ENCODE measurements around the gene TRIM72. TPM values are rescaled to one million over a fixed set of nuclear protein-coding genes. Genes with fewer than 3 reads are reported as not detected.
"Not testable (repeated sequence)": the region's sequence is repeated elsewhere in the genome, so short reads cannot be mapped to it uniquely, and the experiment has no call there.

TRIM72 gene, protein sequence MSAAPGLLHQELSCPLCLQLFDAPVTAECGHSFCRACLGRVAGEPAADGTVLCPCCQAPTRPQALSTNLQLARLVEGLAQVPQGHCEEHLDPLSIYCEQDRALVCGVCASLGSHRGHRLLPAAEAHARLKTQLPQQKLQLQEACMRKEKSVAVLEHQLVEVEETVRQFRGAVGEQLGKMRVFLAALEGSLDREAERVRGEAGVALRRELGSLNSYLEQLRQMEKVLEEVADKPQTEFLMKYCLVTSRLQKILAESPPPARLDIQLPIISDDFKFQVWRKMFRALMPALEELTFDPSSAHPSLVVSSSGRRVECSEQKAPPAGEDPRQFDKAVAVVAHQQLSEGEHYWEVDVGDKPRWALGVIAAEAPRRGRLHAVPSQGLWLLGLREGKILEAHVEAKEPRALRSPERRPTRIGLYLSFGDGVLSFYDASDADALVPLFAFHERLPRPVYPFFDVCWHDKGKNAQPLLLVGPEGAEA
- total RNA-seq (2014; rRNA removed; shearing (Covaris generic)), result under 0.01 and 0.02 TPM in 2 replicates

DNA sequence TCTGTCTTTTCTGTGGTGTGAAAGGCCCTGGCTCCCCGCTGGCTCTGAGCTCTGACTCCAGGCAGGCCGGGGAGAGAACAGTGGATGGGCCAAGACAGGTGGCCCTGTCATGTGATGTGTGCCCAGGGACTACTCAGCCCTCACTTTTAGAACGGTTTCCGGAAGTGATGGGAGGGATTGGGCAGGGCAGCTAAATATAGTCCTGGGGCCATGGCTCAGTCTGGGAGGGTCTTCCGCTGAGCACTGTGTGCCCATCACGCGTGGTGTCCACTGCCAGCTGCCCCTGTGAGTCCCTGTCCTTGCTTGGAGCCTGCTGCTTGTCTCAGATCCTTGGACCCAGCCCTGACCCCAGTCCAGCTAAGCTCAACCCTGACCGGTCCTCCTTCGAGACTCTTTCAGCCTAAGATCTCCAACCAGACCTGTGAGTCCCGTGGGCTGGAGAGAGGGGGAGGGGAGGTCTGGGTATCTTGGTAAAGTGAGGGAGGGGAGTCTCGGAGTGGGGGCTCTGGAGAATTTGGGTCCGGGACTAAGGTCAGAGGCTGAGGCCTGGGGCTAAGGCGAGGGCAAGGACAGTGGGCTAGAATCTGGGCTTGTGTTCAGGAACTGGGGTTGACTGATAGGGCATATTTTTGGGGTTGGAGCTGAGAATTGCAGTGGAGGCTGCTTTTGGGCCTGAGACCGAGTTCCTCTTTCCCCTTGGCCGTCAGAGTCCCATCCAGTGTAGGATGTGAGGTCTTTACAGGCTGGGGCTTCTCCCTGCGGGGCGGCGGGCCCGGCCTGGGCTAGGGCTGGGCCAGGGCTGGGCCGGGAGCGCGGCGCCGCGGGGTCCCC lies at the start of gene TRIM72:
Gene TRIM72, plus strand, starts transcription at position 243 of the 831 bp plus-strand sequence. CDS start 620 bp downstream, outside the sequence.
- no peak for DNase-seq (ENCODE audit: low spot score)

DNA sequence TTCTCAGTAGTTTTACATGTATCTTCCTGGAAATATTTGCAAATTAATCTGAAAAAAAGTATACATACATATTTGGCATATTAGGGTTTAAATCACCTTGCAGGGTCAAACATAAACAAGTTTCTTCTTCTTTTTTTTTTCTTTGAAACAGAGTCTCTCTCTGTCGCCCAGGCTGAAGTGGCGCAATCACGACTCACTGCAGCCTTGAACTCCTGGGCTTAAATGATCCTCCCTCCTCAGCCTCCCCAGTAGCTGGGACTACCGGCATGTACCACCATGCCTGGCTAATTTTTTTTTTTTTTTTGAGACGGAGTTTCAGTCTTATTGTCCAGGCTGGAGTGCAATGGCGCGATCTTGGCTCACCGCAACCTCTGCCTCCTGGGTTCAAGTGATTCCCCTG lies 46.6 kb upstream of the TRIM72 start:
- no peak for DNase-seq (ENCODE audit: low spot score)

DNA sequence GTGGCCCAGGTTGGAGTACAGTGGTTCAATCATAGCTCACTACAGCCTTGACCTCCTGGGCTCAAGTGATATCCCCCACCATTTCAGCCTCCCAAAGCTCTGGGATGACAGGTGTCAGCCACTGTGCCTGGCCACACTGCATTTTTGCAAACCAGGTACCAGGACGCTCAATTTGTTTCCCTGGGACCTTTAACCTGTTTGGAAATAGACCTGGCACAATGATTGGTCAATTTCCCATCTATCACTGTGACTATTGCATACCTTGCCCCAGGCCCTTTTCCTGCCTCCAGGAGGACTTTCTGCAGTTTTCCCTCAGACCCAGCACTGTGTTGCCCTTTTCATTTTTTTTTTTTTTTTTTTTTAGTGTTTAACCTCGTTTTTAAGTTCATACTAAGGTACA lies 45.1 kb upstream of the TRIM72 start:
- no peak for DNase-seq (ENCODE audit: low spot score)

DNA sequence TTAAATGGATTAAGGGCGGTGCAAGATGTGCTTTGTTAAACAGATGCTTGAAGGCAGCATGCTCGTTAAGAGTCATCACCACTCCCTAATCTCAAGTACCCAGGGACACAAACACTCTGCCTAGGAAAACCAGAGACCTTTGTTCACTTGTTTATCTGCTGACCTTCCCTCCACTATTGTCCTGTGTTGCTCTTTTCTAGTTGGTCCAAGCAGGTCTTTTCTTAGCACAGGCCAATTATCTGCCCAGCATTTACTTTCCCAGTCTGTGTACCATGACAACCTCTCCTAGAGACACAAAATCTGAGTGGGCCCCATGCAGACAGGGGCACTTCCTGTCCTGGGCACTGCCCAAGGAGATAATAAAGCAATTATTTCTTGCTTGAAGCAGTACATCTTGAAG lies 43.9 kb upstream of the TRIM72 start:
- not testable (repeated sequence) for DNase-seq (ENCODE audit: low spot score)

DNA sequence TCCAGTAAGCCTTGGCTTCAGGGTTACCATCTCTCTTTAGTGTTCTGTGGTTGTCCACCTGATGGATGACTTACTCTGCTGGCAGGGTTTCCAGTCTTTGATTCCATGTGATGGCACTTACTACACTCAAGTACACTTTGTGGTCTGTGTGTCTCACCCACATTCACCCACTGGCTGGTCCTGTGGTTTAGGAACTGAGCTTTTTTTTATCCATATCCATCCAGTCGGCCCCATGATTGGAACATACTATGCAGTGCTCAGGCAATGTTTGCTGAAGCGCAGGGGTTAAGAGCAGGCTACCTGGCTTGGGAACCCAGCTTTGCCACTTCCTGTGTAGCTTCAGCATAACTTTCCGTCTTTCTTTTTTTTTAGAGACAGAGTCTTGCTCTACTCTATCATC lies 36.8 kb upstream of the TRIM72 start:
- DNase-seq (ENCODE audit: low spot score), result peak; percentile 98

DNA sequence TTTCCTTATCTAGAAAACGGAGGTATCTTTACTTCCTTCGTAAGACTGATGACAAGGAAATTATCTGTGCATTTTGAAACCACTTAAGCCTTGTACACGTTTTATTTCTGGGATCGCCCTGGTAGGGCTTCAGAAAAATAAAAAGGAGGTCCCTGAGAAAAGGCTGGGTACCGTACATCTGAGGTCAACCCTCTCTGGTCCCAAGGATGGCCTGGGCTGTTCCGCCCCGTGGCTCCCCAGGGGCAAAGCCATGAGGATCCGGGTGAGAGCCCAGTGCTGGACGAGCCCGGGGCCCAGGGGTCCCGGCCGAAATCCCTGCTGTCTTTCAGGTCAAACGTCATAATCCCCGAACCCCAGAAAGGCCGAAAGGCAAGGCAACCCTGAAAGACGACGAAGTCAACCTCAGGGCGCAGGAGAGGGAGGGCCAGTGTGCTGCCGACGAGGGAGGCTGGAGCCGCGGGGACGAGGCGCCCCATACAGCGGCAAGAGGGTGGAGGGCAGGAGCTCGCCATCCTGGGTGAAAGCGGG lies 34.6 kb upstream of the TRIM72 start:
- no peak for DNase-seq (ENCODE audit: low spot score)

DNA sequence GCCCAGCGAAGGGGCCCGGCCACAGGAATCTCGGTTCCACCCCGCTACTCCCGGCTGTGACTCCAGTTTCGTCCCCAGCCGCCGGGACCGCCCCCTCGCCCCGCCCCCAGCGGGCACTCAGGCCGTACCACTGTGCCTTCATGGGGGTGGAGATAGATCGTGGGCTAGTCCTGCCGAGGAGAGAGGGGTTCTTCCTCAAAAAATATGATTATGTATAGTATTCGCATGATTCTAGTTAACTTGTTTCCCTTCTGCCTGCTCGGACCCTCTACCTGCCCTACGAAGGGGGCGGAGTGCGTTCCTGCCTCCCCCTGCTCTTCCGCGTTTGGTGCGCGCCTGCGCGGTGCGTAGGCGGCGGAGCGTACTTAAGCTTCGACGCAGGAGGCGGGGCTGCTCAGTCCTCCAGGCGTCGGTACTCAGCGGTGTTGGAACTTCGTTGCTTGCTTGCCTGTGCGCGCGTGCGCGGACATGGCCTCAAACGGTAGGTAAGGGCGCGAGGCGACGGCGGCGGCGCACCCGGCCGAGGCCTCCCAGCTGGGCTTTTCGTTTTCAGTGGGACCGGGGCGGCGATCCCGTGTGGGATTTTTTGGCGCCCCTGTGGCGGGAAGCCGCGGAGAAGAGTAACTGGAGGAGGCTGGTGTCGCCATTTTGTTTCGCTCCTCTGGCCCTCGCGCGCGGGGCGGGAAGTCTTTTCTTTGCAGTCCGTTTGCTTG lies 34.0 kb upstream of the TRIM72 start, which contains the start of gene FUS:
Gene FUS, plus strand, starts transcription at position 393 of the 713 bp plus-strand sequence. Its CDS starts 76 bp downstream, at position 469.
- DNase-seq (ENCODE audit: low spot score), result peak; percentile 86

DNA sequence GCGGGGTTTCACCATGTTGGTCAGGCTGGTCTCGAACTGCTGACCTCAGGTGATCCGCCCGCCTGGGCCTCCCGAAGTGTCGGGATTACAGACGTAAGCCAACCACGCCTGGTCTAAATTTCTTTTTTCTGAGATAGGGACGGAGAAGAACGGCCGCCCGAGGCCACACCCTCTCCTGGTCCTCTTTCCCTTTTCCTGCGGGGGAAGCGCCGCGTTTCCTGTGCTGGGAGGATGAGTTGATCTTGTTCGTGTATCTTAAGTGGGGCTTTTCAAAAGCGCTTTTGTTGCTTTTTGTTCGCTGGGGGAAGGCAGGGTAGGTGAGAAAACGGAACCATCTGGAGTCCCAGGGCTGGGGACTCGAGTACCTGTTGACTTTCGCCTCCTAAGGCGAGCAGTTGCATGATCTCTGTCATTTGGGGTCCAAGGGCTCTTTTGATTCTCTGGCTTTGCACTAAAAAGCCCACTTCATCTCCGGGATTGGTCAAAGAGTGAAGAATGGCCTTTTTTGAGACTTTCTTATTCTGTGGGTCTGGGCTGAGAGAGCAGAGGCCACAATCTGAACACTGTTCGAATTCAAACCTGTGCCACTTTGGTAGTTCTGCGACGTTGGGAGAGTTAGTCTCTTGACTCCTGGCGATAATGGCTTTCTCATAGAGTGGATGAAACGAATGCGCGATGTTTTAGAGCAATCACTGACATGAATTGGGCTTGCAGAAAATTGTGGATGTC lies 32.7 kb upstream of the TRIM72 start:
- DNase-seq (ENCODE audit: low spot score), result peak; percentile 63

DNA sequence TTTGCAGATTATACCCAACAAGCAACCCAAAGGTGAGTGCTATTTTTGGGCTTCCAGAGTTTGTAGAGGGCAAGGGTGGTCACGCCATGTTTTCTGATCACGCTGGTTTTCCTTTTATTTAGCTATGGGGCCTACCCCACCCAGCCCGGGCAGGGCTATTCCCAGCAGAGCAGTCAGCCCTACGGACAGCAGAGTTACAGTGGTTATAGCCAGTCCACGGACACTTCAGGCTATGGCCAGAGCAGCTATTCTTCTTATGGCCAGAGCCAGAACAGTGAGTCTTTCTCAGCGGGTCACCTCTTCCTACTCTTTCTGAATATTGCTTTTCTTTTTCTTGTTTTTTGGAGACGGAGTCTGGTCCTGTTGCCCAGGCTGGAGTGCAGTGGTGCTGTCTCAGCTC lies 31.5 kb upstream of the TRIM72 start:
- no peak for DNase-seq (ENCODE audit: low spot score)

DNA sequence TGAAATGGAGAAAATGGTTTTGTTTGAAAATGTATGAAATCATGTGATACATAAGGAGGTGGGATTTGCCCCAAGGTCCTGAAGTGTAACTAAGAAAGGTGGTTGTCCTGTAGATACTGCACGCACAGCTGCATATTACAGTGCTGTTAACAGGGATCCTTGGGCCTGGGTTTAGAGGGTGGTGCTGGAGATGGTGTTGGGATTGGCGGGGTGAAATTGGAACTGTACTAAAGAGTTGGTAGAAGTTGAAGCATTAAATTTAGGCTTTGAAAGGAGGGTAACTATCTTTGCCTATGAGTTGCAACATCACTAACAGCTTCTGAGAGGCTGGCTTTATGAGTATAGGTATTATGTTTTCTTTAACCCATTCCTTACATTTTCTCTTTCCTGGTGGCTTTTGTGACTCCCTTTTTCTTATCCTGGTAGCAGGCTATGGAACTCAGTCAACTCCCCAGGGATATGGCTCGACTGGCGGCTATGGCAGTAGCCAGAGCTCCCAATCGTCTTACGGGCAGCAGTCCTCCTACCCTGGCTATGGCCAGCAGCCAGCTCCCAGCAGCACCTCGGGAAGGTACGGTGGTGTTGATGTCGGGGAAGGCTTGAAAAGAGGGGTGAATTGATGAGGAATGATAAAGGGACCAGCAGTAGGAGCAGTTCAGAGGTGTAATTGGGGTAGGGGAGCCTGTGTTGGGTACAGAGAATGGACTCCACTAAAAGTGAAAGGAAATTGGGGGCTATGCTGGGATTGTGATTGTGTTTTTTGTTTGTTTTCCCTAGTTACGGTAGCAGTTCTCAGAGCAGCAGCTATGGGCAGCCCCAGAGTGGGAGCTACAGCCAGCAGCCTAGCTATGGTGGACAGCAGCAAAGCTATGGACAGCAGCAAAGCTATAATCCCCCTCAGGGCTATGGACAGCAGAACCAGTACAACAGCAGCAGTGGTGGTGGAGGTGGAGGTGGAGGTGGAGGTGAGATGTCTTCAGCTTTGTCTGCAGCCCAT lies 30.2 kb upstream of the TRIM72 start:
- DNase-seq (ENCODE audit: low spot score), result no peak

DNA sequence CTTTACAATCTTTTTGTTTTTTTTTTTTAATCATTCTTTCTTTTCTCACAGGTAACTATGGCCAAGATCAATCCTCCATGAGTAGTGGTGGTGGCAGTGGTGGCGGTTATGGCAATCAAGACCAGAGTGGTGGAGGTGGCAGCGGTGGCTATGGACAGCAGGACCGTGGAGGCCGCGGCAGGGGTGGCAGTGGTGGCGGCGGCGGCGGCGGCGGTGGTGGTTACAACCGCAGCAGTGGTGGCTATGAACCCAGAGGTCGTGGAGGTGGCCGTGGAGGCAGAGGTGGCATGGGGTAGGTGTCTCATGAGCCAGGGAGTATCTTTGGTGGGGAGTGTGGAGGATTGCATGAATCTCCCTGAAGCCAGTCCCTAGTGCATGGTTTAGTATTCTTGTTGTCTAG lies 29.0 kb upstream of the TRIM72 start:
- no peak for DNase-seq (ENCODE audit: low spot score)

DNA sequence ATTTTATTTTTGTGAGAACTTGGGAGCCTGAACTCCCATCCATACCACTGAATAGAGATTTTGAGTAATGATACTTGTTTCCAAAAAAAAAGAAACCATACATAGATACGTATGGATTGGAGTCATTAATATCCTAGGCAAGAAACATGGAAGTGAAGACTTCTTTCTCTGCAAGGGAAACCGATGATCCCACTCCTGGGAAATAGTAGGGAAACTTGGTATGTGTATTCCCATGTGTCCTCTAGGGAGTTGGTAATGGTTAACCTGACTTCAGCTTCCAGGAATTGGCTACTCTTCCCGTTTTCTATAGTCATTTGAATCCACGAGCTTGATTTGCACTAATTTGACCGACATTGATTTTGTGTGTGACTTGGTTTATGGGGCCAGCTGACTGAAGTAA lies 28.6 kb upstream of the TRIM72 start:
- DNase-seq (ENCODE audit: low spot score), result no peak

DNA sequence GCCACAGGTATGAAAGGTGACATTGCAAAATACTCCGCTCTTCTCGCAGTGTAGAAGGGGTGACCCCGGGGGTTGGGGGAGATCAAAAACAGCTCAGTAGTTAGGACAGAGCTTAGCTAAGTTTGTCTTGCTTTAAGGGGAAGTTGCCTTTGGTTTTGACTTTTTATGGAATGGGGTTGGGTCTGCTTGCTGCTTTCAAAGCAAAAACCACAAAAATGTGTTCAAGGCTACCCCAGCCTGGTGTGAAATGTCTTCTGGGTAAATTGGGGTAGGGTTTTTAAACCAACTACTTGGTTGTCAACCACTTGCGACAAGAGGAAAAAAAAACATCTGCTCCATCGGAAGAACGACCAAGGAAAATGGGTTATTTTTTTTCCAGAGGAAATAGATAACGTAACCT lies 27.7 kb upstream of the TRIM72 start:
- DNase-seq (ENCODE audit: low spot score), result no peak

DNA sequence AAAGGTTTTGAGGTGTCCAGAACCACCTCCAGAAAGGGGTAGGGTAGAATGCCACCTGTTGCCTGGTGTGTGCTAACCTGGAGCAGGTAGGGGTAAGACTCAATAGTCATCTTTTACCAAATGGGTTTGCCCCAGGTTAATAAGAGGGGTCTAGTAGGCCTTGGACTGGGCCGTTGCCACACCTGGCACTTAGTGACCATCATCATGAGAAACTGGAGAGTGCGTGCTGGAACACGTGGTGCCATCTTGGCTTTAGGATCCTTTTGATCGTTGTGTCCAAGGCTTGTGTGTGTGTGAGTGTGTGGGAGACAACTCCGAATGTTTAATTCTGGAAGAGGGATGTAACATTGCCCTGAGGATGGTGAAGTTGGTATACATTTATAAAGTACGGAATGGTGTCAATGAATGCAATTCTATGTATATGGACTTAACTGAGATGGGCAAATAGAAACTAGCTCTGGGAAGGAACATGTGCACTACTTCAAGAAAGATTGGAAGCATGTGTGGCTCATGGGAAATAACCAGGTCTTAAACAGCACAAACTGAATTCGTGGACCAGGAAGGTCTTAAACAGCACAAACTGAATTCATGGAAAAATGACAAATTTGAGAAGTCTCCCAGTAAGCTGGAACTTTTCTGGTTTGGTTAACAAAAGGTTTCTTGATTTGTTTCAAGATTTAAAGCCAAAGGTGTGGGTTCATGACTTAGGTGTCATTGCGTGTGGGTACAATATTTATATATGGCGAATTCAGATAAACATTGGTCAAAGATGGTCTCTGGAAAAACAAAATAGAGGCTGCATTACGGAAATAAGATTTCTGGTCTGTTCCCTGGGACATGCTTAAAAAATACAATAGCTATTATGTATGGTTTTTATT lies 26.8 kb upstream of the TRIM72 start:
- no peak for DNase-seq (ENCODE audit: low spot score)

DNA sequence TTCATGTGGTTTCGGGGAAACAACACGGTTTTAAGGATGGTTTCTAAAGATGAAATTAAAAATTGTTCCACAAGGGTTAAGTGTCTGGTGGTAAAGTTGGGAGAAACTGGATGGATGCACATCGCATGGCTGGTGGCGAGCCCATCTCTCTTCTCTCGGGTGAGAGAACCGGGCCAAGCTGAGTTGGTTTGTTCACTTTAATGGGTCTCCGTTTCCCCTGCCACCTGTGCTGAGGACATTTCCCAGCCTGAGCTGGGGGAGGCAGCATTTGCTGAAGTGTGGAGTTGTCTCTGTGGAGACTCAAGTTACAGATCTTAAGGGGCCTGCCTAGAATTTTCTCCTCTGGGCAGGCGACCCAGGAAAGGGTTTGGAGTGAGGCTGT lies 26.1 kb upstream of the TRIM72 start:
- DNase-seq (ENCODE audit: low spot score), result no peak

DNA sequence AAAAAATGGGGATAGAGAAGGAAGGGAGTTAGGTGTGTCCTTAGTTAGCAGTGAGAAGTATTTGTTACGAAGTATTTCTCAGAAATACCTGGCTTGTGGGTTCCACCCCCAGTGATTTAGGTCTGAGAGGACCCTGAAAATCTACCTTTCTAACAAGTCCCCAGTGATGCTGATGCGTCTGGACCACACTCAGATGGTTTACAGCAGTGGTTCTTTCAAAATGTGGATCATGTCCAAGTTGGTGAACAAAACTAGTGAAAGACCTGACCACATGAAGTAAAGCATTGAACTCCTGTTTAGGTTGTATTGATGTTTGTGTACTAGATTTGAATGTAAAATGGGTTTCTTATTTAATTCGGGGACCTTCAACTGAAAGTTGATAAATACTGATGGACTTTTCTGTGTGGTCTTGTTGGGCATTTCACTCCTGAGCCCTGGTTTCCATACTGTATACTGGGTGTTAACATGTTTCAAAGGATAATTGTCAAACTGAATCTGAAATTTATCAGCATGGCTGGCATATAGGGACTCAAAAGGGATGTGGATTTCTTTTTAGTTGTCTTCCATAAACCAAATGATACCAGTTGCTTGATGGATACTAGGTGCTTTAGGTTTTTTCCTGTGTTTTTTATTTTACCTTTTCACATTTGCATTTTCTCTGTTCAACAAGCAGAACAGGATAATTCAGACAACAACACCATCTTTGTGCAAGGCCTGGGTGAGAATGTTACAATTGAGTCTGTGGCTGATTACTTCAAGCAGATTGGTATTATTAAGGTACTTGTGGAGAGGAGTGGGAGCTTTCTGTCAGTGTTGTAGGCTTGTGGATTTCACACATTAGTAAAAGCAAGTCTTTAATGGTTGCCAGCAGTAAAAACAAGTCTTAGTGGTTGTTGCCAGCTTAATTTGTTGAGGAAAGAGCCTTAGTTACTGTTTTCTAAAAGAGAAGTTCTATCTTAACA lies 25.2 kb upstream of the TRIM72 start:
- no peak for DNase-seq (ENCODE audit: low spot score)

DNA sequence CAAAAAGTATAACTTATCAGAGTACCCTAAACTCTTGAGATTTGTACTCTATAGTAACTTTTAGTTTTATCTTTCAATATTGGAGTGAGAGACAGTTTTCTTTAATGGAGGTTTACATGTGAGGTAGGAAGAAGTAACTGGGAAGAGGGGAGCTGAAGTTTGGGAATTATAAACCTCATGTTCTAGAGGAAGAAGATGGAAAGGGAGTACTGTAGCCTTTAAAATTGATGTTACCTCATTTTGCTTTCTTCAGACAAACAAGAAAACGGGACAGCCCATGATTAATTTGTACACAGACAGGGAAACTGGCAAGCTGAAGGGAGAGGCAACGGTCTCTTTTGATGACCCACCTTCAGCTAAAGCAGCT lies 24.5 kb upstream of the TRIM72 start:
- no peak for DNase-seq (ENCODE audit: low spot score)

DNA sequence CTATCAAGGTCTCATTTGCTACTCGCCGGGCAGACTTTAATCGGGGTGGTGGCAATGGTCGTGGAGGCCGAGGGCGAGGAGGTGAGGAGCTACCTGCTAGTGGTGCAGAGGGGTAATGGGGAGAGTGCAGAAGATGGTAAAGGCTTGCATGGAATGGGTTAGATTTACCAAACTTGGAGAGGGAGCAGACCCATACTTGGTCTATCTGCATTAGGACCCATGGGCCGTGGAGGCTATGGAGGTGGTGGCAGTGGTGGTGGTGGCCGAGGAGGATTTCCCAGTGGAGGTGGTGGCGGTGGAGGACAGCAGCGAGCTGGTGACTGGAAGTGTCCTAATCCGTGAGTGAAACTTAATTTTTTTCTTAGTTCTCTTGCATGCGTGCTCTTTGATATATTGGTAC lies 23.9 kb upstream of the TRIM72 start:
- no peak for DNase-seq (ENCODE audit: low spot score)
